ENCODE results near the gene PCSK2.

Gene PCSK2

GRCh38 chr20:17494201-17494600 is 267.4 kb downstream of the PCSK2 start:
- TF ChIP-seq CTCF (IDR thresholded peaks at IDR 0.05; ENCODE audit: low read depth, low read length), result no peak
- no peak overlapping the region for H3K4me3 ChIP-seq (ENCODE audit: low read depth, low read length)

- H3K4me3 ChIP-seq (ENCODE audit: low read depth, low read length), result no peak overlapping the region
- TF ChIP-seq CTCF (IDR thresholded peaks at IDR 0.05; ENCODE audit: low read depth, low read length), result no peak
These were observed 269.0 kb downstream of the PCSK2 start for GRCh38 chr20:17495826-17496225.

- H3K4me3 ChIP-seq (ENCODE audit: low read depth, low read length), result no peak overlapping the region
- no peak for TF ChIP-seq CTCF (IDR thresholded peaks at IDR 0.05; ENCODE audit: low read depth, low read length)
These were observed 271.2 kb downstream of the PCSK2 start for GRCh38 chr20:17497821-17498580.

GRCh38 chr20:17498641-17499040 is 271.8 kb downstream of the PCSK2 start:
- H3K4me3 ChIP-seq (ENCODE audit: low read depth, low read length), result no peak overlapping the region
- no peak for TF ChIP-seq CTCF (IDR thresholded peaks at IDR 0.05; ENCODE audit: low read depth, low read length)

GRCh38 chr20:17499041-17499440 is 272.2 kb downstream of the PCSK2 start:
- no peak overlapping the region for H3K4me3 ChIP-seq (ENCODE audit: low read depth, low read length)
- no peak for TF ChIP-seq CTCF (IDR thresholded peaks at IDR 0.05; ENCODE audit: low read depth, low read length)

- H3K4me3 ChIP-seq (ENCODE audit: low read depth, low read length), result no peak overlapping the region
- TF ChIP-seq CTCF (IDR thresholded peaks at IDR 0.05; ENCODE audit: low read depth, low read length), result no peak
These were observed 273.4 kb downstream of the PCSK2 start for GRCh38 chr20:17500271-17500670.

- TF ChIP-seq CTCF (IDR thresholded peaks at IDR 0.05; ENCODE audit: low read depth, low read length), result no peak
- H3K4me3 ChIP-seq (ENCODE audit: low read depth, low read length), result no peak overlapping the region
These were observed 274.0 kb downstream of the PCSK2 start for GRCh38 chr20:17500826-17501225.
